Measurements from ENCODE around the gene LTN1.

- TF ChIP-seq JUNB (IDR thresholded peaks at IDR 0.05) (no peak), CTCF (IDR thresholded peaks at IDR 0.05) (no peak)
These were observed 89.2 kb downstream of the LTN1 start for GRCh38 chr21:28903448-28903847.

Data from A549 (cell line).